MCF 10A (cell line): ENCODE measurements around the gene NADK2. TPM values are rescaled to one million over a fixed set of nuclear protein-coding genes. Genes with fewer than 3 reads are reported as not detected.
A peak's percentile ranks its signal among the peaks of the same experiment; 100 is the strongest.

Experiments
- BruUV-seq: library from RNA; stranded (reverse); fragments of 400-500 nt; replicated peaks from 2 replicates; lab custom pipeline; 2021; lab: Mats Ljungman, UMichigan
- CTCF ChIA-PET: fragments of 300-600 bp; sonication (Branson Sonifier 250); formaldehyde crosslinking; extraction: SDS; loops from one replicate; lab custom pipeline; 2021; ENCODE audit warnings: antibody characterized with exemption, inconsistent platforms; lab: Yijun Ruan, JAX
- POLR2A ChIA-PET: fragments of 300-600, 350-650 bp; sonication (Branson Sonifier 250); formaldehyde crosslinking; extraction: SDS; loops from one replicate; lab custom pipeline; 2020; ENCODE audit warnings: antibody characterized with exemption, inconsistent platforms; lab: Yijun Ruan, JAX
- DNase-seq: peaks from one replicate; pipeline ENCODE4 v3.0.0-alpha.2; 2018; ENCODE audit not compliant: unreplicated experiment
- H3K27ac Mint-ChIP-seq: one replicate; pipeline ENCODE4 v1.8.0; 2022; ENCODE audit warnings: mild to moderate bottlenecking, low read depth, mixed read lengths; ENCODE audit not compliant: unreplicated experiment
- H3K27me3 Mint-ChIP-seq: one replicate; pipeline ENCODE4 v1.8.0; 2022; ENCODE audit warnings: mixed read lengths; ENCODE audit not compliant: insufficient read depth, unreplicated experiment
- H3K36me3 Mint-ChIP-seq: one replicate; pipeline ENCODE4 v1.8.0; 2022; ENCODE audit warnings: mild to moderate bottlenecking, moderate library complexity, mixed read lengths; ENCODE audit not compliant: insufficient read depth, unreplicated experiment
- H3K4me1 Mint-ChIP-seq: one replicate; pipeline ENCODE4 v1.8.0; 2022; ENCODE audit warnings: mixed read lengths; ENCODE audit not compliant: insufficient read depth, unreplicated experiment
- H3K4me3 Mint-ChIP-seq: one replicate; pipeline ENCODE4 v1.8.0; 2022; ENCODE audit warnings: mild to moderate bottlenecking, moderate library complexity, mixed read lengths; ENCODE audit not compliant: unreplicated experiment
- H3K9me3 Mint-ChIP-seq: one replicate; pipeline ENCODE4 v1.8.0; 2022; ENCODE audit warnings: mixed read lengths; ENCODE audit not compliant: unreplicated experiment
- CTCF ChIP-seq: fragments of 200-600 bp; IDR thresholded peaks from one replicate; pipeline ENCODE4 v1.8.0; 2022; ENCODE audit warnings: antibody characterized with exemption, mild to moderate bottlenecking; ENCODE audit not compliant: unreplicated experiment
- intact Hi-C: fragments of 100-400 bp; cut with micrococcal nuclease; formaldehyde crosslinking; loops from 2 replicates; pipeline ENCODE4 v1.14.1; 2022
- total RNA-seq: library from RNA; stranded (reverse); gene quantifications from 2 replicates; pipeline ENCODE4 v1.2.3, GENCODE V29; 2022

The NADK2 gene
- total RNA-seq, 1 experiment from 2014 or later, result 37.1 TPM

DNA sequence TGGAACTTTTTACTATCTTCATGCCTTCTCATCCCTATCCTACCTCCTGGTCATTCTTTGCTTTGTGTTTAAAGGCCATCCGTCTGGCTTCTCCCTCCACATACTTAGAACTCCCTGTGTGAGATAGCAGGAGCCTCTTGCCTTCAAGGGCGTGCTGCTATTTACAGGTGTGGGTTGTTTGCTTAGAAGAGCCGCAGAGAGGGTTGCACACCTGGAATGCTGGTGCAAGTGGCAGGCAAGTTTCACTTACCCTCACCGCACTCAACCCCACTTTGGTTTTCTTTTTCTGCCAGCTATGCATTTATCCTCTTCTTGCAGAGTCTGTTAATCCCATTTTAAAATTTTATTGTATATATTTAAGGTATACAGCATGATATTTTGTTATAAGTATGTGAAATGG lies 77.3 kb downstream of the NADK2 start:
- TF ChIP-seq CTCF, result no peak
- Mint-ChIP-seq H3K27ac (peak overlapping the region; percentile 46), H3K9me3 (no peaks in the 10 kb centered on the region), H3K27me3 (no peaks in the 10 kb centered on the region), H3K36me3 (peaks cover 77% of the 10 kb centered on the region), H3K4me1 (peaks cover 5% of the 10 kb centered on the region), H3K4me3 (no peak overlapping the region)
- CTCF ChIA-PET, result interaction anchor here (2.0 kb wide), 1 partner anchor 14 kb away, joined by 5 read pairs; no protein-coding TSS in a partner anchor
- POLR2A ChIA-PET, result interaction anchor here (2.1 kb wide), 1 partner anchor 12 kb away, joined by 7 read pairs; the partner anchor contains the start of genes LMBRD2 and SKP2
- intact Hi-C loops, result no loop called here
- no peak for DNase-seq
- BruUV-seq, result no TSS peak

DNA sequence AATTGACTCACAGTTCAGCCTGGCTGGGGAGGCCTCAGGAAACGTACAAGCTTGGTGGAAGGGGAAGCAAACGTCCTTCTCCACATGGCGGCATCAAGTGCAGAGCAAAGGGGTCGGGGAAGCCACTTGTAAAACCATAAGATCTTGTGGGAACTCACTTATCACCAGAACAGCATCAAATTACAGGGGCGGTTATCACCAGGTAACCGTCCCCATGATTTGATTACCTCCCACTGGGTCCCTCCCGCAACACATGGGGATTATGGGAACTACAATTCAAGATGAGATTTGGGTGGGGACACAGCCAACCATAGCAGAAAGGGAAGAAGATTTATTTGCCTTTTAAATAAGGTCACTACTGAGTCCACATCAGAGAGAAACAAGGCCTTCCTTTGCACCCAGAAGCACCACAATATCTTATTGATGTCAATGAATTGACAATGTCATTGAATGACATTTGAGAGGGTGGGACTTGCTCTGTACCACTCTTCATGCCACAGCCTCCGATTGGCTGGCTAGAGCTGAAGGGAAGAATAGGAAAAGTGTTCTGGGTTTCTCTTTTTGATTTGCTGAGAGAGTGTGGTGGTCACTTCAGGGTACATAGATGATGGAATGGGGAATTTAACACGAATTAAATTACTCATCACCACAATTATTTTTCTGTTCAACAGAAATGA lies 78.8 kb downstream of the NADK2 start:
- BruUV-seq, result no TSS peak
- intact Hi-C loops, result no loop called here
- no peak for TF ChIP-seq CTCF
- no peak for DNase-seq
- Mint-ChIP-seq H3K36me3 (peaks cover 77% of the 10 kb centered on the region), H3K27ac (no peak overlapping the region), H3K27me3 (no peaks in the 10 kb centered on the region), H3K9me3 (no peaks in the 10 kb centered on the region), H3K4me3 (no peak overlapping the region), H3K4me1 (peaks cover 5% of the 10 kb centered on the region)
- POLR2A ChIA-PET, result no interaction called here
- CTCF ChIA-PET, result interaction anchor here (0.6 kb wide), 2 partner anchors 44 to 143 kb away, joined by 3 read pairs; no protein-coding TSS in a partner anchor

DNA sequence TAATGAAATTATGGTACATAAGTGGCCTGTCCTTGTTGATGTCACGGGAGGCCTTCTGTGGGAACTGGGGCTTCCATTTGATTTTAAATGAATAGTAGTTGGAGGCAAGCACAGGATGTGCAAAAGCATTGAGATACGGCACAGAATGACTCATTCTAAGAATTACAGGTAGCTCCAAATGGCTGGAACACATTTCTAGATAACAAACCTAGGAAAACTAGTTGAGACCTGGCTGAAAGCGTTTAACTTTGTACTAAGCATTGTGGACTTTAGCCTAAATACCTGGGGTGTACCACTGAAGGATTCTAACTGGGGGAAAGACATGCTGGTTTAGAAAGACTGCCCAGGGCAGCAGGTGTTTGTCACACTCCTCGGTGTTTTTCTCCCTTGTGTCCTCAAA lies 80.4 kb downstream of the NADK2 start:
- Mint-ChIP-seq H3K4me3 (no peak overlapping the region), H3K4me1 (peaks cover 18% of the 10 kb centered on the region), H3K9me3 (no peaks in the 10 kb centered on the region), H3K27me3 (no peaks in the 10 kb centered on the region), H3K36me3 (peaks cover 74% of the 10 kb centered on the region), H3K27ac (no peak overlapping the region)
- DNase-seq, result no peak
- intact Hi-C loops, result no loop called here
- no TSS peak for BruUV-seq
- no peak for TF ChIP-seq CTCF
- CTCF ChIA-PET, result interaction anchor here (1.8 kb wide), 1 partner anchor 16 kb away, joined by 6 read pairs; no protein-coding TSS in a partner anchor
- POLR2A ChIA-PET, result interaction anchor here (0.7 to 1.7 kb wide), 2 partner anchors 9 to 81 kb away, joined by 4 read pairs; partner anchors contain the start of genes LMBRD2, NADK2 and SKP2

GRCh38 chr5:36160617-36161016 lies 81.1 kb downstream of the NADK2 start:
- no peak for TF ChIP-seq CTCF
- DNase-seq, result no peak
- CTCF ChIA-PET, result interaction anchor here (1.4 to 2.0 kb wide), 3 partner anchors 17 to 530 kb away, joined by 4 to 7 read pairs (median 6); no protein-coding TSS in a partner anchor
- no TSS peak for BruUV-seq
- H3K4me3 Mint-ChIP-seq, result no peak overlapping the region
- no peaks in the 10 kb centered on the region for H3K9me3 Mint-ChIP-seq
- POLR2A ChIA-PET, result interaction anchor here (0.7 to 1.7 kb wide), 4 partner anchors 8 to 1700 kb away, joined by 3 to 4 read pairs (median 4); partner anchors contain the start of genes LMBRD2, NADK2 and SKP2
- intact Hi-C loops, result no loop called here
- H3K36me3 Mint-ChIP-seq, result peaks cover 69% of the 10 kb centered on the region
- peaks cover 26% of the 10 kb centered on the region for H3K4me1 Mint-ChIP-seq
- H3K27me3 Mint-ChIP-seq, result no peaks in the 10 kb centered on the region
- no peak overlapping the region for H3K27ac Mint-ChIP-seq
